Brain microvascular endothelial cell (primary cell): ENCODE results near the gene CNTNAP2.

Experiments
- DNase-seq: peaks from one replicate; pipeline ENCODE4 v3.0.0-alpha.2; 2020
- H3K27ac ChIP-seq: fragments of 250-450 bp; sonication (Bioruptor Pico); 2 replicates; pipeline ENCODE4 v1.5.1; 2020; ENCODE audit warnings: mild to moderate bottlenecking, moderate library complexity
- H3K27me3 ChIP-seq: fragments of 250-450 bp; sonication (Bioruptor Pico); replicated peaks from 2 replicates; pipeline ENCODE4 v1.5.1; 2020; ENCODE audit warnings: mild to moderate bottlenecking
- H3K36me3 ChIP-seq: fragments of 250-450 bp; sonication (Bioruptor Pico); replicated peaks from 2 replicates; pipeline ENCODE4 v1.5.1; 2020; ENCODE audit warnings: mild to moderate bottlenecking
- H3K4me3 ChIP-seq: 2 replicates; pipeline ENCODE4 v1.5.1; 2011; ENCODE audit warnings: low read depth, mild to moderate bottlenecking, control low read depth, low read length, moderate library complexity
- in situ Hi-C: cut with HindIII; loops from 2 replicates; pipeline ENCODE4 v1.10.0; 2017; ENCODE audit warnings: low sequenced_read_pairs, low pct_ligation_motif_present
- TF ChIP-seq, protein P1 (sequence below): IDR thresholded peaks from 2 replicates; pipeline ENCODE4 v1.5.1; 2011; ENCODE audit warnings: low read depth, mild to moderate bottlenecking, moderate library complexity, low read length, control low read depth, inconsistent platforms; ENCODE audit errors: missing control alignments

CNTNAP2 gene

DNA sequence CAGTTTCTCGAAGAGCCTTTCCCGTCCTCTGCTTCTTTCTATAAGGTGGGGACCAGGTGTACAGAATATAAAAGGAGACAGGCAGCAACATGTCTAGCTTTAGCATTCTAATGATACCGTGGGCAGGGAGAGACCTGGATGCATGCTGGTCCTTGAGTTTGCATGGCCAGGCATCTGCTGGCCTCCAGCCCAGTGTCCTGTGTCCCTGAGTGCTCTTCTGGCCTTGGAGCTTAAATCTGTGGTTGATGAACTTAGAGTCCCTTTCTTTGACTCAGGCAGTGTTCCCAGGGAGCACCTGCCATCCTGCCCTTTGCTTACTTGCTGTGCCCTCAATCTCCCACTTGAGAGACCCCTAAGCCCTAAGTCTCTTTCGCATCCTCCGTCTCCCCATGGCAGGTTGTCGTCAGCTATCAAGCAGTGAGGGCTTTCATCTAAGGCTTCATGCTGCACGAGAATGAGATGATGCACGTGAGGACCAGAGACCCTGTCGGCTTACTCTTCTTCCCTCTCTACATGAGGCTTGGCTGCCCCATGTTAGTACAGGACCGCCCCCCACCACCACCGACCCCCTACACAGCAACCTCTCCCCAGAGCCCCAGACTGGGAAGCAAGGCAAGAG is 2160.6 kb downstream of the CNTNAP2 start:
- no peak for DNase-seq
- Histone ChIP-seq H3K27ac (no peak overlapping the region), H3K4me3 (no peak overlapping the region), H3K36me3 (no peaks in the 10 kb centered on the region), H3K27me3 (no peaks in the 10 kb centered on the region)
- in situ Hi-C loops, result no loop called here
- TF ChIP-seq, protein P1, sequence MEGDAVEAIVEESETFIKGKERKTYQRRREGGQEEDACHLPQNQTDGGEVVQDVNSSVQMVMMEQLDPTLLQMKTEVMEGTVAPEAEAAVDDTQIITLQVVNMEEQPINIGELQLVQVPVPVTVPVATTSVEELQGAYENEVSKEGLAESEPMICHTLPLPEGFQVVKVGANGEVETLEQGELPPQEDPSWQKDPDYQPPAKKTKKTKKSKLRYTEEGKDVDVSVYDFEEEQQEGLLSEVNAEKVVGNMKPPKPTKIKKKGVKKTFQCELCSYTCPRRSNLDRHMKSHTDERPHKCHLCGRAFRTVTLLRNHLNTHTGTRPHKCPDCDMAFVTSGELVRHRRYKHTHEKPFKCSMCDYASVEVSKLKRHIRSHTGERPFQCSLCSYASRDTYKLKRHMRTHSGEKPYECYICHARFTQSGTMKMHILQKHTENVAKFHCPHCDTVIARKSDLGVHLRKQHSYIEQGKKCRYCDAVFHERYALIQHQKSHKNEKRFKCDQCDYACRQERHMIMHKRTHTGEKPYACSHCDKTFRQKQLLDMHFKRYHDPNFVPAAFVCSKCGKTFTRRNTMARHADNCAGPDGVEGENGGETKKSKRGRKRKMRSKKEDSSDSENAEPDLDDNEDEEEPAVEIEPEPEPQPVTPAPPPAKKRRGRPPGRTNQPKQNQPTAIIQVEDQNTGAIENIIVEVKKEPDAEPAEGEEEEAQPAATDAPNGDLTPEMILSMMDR, result no peak

DNA sequence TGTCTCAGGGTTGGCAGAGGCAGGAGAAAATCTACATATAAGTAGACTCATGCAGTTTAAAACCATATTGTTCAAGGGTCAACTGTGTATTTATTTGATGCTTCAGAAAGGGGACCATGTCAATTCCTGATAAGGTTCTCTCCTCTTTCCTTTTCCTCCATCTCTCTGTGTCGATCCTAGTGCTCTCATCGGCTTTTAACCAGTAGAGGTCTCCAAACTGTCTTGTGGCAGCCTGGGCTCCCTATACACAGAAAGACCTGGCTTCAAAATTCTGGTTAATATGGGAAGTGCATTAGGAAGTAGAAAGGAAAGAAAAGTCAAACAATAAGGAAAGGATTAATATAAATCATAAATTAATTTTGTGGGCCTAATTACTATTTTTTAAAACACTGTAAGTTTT is 2169.5 kb downstream of the CNTNAP2 start:
- Histone ChIP-seq H3K36me3 (no peaks in the 10 kb centered on the region), H3K27me3 (no peaks in the 10 kb centered on the region), H3K4me3 (no peak overlapping the region), H3K27ac (no peak overlapping the region)
- TF ChIP-seq, protein P1, result no peak
- in situ Hi-C loops, result no loop called here
- peak; percentile 12 for DNase-seq

DNA sequence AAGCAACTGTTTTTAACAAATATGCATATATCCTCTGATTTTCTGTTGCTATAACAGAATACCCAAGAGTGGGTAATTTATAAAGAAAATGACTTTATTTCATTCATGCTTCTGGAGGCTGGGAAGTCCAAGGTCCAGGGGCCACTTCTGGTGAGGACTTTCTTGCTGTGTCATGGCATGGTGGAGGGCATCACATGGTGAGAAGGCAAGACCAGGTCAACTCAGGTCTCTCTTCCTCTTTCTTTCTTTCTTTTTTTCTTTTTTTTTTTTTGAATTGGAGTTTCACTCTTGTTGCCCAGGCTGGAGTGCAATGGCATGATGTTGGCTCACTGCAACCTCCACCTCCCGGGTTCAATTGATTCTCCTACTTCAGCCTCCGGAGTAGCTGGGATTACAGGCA is 2170.9 kb downstream of the CNTNAP2 start:
- no peak for DNase-seq
- Histone ChIP-seq H3K27ac (no peak overlapping the region), H3K27me3 (no peaks in the 10 kb centered on the region), H3K4me3 (no peak overlapping the region), H3K36me3 (no peaks in the 10 kb centered on the region)
- in situ Hi-C loops, result no loop called here
- TF ChIP-seq, protein P1, result no peak

DNA sequence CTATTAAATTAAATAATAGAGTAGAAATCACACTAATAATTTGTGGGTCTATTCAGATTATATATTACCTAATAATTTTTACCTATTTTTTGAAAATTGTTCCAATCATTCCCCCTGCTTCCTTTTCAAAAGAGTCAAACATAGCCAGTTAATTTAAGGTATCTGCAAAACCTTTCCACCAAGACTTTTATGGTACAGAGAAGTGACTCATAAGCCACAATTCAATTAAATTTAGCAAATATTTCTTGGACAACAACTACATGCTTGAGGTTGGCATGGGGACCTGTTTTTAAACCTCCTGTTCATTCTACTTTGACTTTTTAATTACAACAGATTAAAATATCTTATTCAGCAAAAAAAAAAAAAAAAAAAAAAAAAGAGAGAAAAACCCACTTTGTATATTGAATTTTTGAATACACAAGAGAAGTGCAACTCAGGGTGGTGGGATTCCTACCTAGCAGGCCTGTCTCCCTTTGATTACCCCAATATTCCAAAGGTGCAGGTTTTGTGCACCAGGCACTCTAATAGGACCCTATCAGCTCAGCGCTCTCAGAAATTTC is 2172.1 kb downstream of the CNTNAP2 start:
- in situ Hi-C loops, result no loop called here
- TF ChIP-seq, protein P1, result no peak
- Histone ChIP-seq H3K27me3 (no peaks in the 10 kb centered on the region), H3K36me3 (no peaks in the 10 kb centered on the region), H3K27ac (no peak overlapping the region), H3K4me3 (no peak overlapping the region)
- DNase-seq, result no peak

DNA sequence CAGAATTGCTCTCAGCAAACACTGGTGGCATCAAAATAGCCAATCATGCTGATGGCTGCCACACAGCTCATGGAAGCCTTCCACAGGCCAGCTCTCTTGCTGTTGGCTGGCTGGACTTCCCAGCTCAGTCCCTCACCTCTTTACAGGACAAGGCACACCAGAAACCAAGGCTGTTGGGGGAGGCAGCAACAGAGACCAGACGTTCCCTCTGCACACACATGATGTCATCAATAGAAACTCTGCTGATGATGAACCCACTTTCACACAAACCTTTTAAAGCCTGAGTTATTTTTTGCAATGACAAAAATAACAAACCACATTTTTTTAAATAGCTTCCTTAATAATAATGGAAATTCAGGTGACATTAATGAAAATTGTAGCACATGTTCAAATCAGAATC is 2173.0 kb downstream of the CNTNAP2 start:
- no peak overlapping the region for H3K4me3 ChIP-seq
- TF ChIP-seq, protein P1, result no peak
- no peaks in the 10 kb centered on the region for H3K36me3 ChIP-seq
- DNase-seq, result no peak
- in situ Hi-C loops, result no loop called here
- no peaks in the 10 kb centered on the region for H3K27me3 ChIP-seq
- H3K27ac ChIP-seq, result no peak overlapping the region

DNA sequence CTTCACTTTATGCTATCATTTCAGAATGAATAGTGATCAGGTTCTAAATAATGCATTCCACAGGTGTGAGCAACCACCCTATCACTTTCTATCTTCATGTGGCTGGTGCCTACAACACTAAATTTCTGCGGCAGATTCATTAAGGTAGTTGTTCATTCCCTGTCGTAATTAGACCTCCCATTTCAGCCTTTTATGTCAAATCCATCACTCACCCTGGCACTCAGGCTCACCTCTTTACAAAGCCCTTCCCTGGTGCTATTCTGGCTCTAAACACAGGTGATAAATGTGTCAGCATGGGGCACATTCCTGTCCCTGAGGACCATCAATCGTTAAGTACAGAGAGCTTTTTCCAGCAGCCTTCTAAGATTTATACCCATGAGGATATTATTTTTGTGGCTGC is 2173.9 kb downstream of the CNTNAP2 start:
- H3K27me3 ChIP-seq, result no peaks in the 10 kb centered on the region
- no peak overlapping the region for H3K4me3 ChIP-seq
- H3K27ac ChIP-seq, result no peak overlapping the region
- TF ChIP-seq, protein P1, result no peak
- no peak for DNase-seq
- in situ Hi-C loops, result no loop called here
- no peaks in the 10 kb centered on the region for H3K36me3 ChIP-seq
